Measurements from ENCODE around the gene LRBA. TPM values are rescaled to one million over a fixed set of nuclear protein-coding genes. Genes with fewer than 3 reads are reported as not detected.

LRBA gene
- total and polyA plus RNA-seq, 9 of the 15 experiments (the other 6 are each of a cell fraction or from before 2014, with no cell fraction given): 24.2 to 88.7 (median 59.7) TPM

- Histone ChIP-seq H3K4me2 (ENCODE audit: insufficient read depth, low read length) (no peak overlapping the region), H3K36me3 (ENCODE audit: control insufficient read depth, insufficient read depth, low read length) (no peaks in the 10 kb centered on the region), H3K9me1 (ENCODE audit: control insufficient read depth, insufficient read depth, low read length) (no peaks in the 10 kb centered on the region), H2AFZ (ENCODE audit: low read depth, low read length) (no peak overlapping the region), H3K79me2 (ENCODE audit: control insufficient read depth, insufficient read depth, low read length) (no peaks in the 10 kb centered on the region), H3K9ac (ENCODE audit: insufficient read depth in 1 of 2, low read depth in 2 of 2, low read length in 2 of 2) (no peak overlapping the region), H3K4me1 (replicated peaks in 1 of 2; ENCODE audit: control insufficient read depth in 2 of 2, insufficient read depth in 2 of 2, low read length in 2 of 2) (peaks cover 0 to 14% of the 10 kb centered on the region in 2 experiments; a peak in 1 of 5 replicates), H3K9me3 (replicated peaks; ENCODE audit: control insufficient read depth, insufficient read depth, low read depth, low read length) (no peaks in the 10 kb centered on the region), H3K4me3 (no peak overlapping the region), H3K27ac (ENCODE audit: extremely low read depth, low read depth, low read length) (no peak overlapping the region), H3K27me3 (ENCODE audit: control insufficient read depth in 2 of 2, insufficient read depth in 2 of 2, low read length in 2 of 2) (no peaks in the 10 kb centered on the region), H4K20me1 (replicated peaks; ENCODE audit: control insufficient read depth, insufficient read depth, low read length) (no peaks in the 10 kb centered on the region)
- BruUV-seq (replicated peaks): no TSS peak
- TF ChIP-seq MAFG (tag; conservative IDR thresholded peaks at IDR 0.05) (0 out of 2 replicates have a peak, but pooled peaks have one; percentile 7), ZFX (CRISPR knock-in tag; IDR thresholded peaks at IDR 0.05) (no peak), POU5F1 (IDR thresholded peaks at IDR 0.05; ENCODE audit: borderline replicate concordance, low read depth, low read length, partially characterized antibody) (no peak), ZKSCAN1 (IDR thresholded peaks at IDR 0.05; ENCODE audit: low read depth, low read length) (no peak), C11orf30 (IDR thresholded peaks at IDR 0.05; ENCODE audit: low read depth) (peak; percentile 42; the same call in 1 of the 2 replicates), ZNF449 (CRISPR knock-in tag; IDR thresholded peaks at IDR 0.05) (no peak), PBX2 (CRISPR knock-in tag; IDR thresholded peaks at IDR 0.05; ENCODE audit: low read depth) (no peak), PBX2 (tag; conservative IDR thresholded peaks at IDR 0.05; ENCODE audit: low read depth) (peak; percentile 65), MAFK (IDR thresholded peaks at IDR 0.05; ENCODE audit: low read length) (peak; percentile 52), MEIS2 (IDR thresholded peaks at IDR 0.05; ENCODE audit: partially characterized antibody) (peak; percentile 58), ILK (tag; IDR thresholded peaks at IDR 0.05; ENCODE audit: borderline replicate concordance, low read depth) (no peak), MXD1 (CRISPR knock-in tag; IDR thresholded peaks at IDR 0.05; ENCODE audit: borderline replicate concordance, poor library complexity, severe bottlenecking) (no peak), ZNF316 (IDR thresholded peaks at IDR 0.05) (peak; percentile 85)
- peak; percentile 37 for FAIRE-seq
- ATAC-seq: peak; percentile 38; the same call in 2 of the 3 replicates
- in situ Hi-C loops (cut with MboI): no loop called here
- CTCF ChIA-PET (ENCODE audit: low intra/inter-chr PET ratio): no interaction called here
- POLR2A ChIA-PET: interaction anchor here (0.6 kb wide), 1 partner anchor 46 kb away, joined by 3 read pairs; no protein-coding TSS in a partner anchor
- intact Hi-C loops (cut with micrococcal nuclease): no loop called here
- WGBS (ENCODE audit: insufficient coverage, low coverage, missing lambda C conversion rate): 27% methylated on average over 3 of the region's 3 CpGs
- no peak for DNase-seq (ENCODE audit: extremely low read depth in 1 of 4, low spot score in 3 of 4)
Observed at GRCh38 chr4:150369434-150370380, 645.4 kb downstream of the LRBA start.

Data from K562 (cell line).